Measurements from ENCODE around the gene CCDC195. TPM values are rescaled to one million over a fixed set of nuclear protein-coding genes. Genes with fewer than 3 reads are reported as not detected.
"Not testable (repeated sequence)": the region's sequence is repeated elsewhere in the genome, so short reads cannot be mapped to it uniquely, and the experiment has no call there.

CCDC195 gene
- total and polyA plus RNA-seq, 2 experiments from 2014 or later, result not detected

DNA sequence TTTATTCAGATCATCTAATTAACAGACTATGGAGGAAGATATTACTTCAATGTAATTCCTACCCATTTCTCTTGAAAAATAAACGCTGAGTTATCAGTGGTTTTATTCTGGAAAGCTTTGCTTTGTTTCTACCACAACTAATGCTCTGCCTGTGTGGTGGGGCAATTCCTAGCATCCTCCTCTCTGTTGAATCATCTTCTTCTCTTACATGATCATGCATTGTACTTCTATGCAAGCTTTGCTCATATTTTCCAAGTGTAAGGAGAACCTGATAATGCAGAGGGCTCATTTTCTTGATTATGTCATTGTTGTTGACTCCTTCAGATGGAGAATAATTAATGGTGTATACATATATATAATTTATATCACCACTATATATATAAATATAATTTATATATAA lies 46.7 kb downstream of the CCDC195 start:
- Histone ChIP-seq H3K4me2 (no peak overlapping the region), H3K79me2 (no peaks in the 10 kb centered on the region), H3K4me1 (ENCODE audit: insufficient read depth) (no peaks in the 10 kb centered on the region), H3K27me3 (no peaks in the 10 kb centered on the region), H3K36me3 (replicated peaks; ENCODE audit: insufficient read depth, low read depth) (no peaks in the 10 kb centered on the region), H3K4me3 (no peak overlapping the region), H3K9me2 (replicated peaks; ENCODE audit: insufficient read depth) (no peaks in the 10 kb centered on the region), H4K20me1 (ENCODE audit: insufficient read depth, poor library complexity, severe bottlenecking) (no peaks in the 10 kb centered on the region), H3K9me3 (ENCODE audit: low read depth) (no peaks in the 10 kb centered on the region), H3K27ac (no peak overlapping the region), H2AFZ (no peak overlapping the region)
- no peak for DNase-seq (ENCODE audit: low spot score)
- TF ChIP-seq, protein P1, sequence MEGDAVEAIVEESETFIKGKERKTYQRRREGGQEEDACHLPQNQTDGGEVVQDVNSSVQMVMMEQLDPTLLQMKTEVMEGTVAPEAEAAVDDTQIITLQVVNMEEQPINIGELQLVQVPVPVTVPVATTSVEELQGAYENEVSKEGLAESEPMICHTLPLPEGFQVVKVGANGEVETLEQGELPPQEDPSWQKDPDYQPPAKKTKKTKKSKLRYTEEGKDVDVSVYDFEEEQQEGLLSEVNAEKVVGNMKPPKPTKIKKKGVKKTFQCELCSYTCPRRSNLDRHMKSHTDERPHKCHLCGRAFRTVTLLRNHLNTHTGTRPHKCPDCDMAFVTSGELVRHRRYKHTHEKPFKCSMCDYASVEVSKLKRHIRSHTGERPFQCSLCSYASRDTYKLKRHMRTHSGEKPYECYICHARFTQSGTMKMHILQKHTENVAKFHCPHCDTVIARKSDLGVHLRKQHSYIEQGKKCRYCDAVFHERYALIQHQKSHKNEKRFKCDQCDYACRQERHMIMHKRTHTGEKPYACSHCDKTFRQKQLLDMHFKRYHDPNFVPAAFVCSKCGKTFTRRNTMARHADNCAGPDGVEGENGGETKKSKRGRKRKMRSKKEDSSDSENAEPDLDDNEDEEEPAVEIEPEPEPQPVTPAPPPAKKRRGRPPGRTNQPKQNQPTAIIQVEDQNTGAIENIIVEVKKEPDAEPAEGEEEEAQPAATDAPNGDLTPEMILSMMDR (IDR thresholded peaks at IDR 0.05; ENCODE audit: poor library complexity), result no peak
- TF ChIP-seq EZH2phosphoT487 (IDR thresholded peaks at IDR 0.05; ENCODE audit: low read depth, severe bottlenecking, unreplicated experiment), result no peak
- TF ChIP-seq EZH2 (IDR thresholded peaks at IDR 0.05; ENCODE audit: borderline replicate concordance), result no peak
- 92% methylated on average over 1 of the region's 1 CpG for WGBS (ENCODE audit: low lambda C conversion rate, missing lambda C conversion rate)

DNA sequence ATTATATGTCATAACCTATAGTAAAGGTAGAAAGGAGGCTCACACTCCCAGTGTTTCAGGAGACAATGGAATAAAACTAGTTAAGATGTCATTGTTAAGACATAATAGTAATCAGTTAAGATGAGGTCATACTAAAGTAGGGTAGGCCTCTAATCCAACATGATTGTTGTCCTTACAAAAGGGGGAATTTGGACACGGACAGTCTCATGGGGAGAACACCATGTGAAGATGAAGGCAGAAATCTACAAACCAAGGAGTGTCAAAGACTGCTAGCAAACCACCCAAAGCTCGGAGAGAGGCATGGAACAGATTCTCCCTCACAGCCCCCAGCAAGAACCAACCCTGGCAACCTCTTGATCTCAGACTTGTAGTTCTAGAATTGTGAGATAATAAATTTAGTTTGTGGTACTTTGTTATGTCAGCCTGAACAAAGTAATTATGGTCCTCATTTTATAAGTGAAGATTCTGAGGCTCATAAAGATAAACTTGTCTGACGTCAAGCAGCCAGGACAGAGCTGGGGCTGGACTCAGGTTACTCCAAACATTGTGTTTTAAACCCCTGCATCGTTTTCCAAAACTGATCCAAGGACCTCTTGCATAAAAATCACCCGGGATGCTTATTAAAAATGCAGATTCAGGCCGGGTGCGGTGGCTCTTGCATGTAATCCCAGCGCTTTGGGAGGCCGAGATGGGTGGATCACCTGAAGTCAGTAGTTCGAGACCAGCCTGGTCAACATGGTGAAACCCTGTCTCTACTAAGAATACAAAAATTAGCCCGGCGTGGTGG lies 47.8 kb downstream of the CCDC195 start:
- Histone ChIP-seq H3K36me3 (replicated peaks; ENCODE audit: insufficient read depth, low read depth) (no peaks in the 10 kb centered on the region), H3K9me3 (ENCODE audit: low read depth) (no peaks in the 10 kb centered on the region), H3K9me2 (replicated peaks; ENCODE audit: insufficient read depth) (no peaks in the 10 kb centered on the region), H2AFZ (no peak overlapping the region), H3K4me2 (no peak overlapping the region), H3K4me1 (ENCODE audit: insufficient read depth) (no peaks in the 10 kb centered on the region), H3K27ac (no peak overlapping the region), H3K4me3 (no peak overlapping the region), H4K20me1 (ENCODE audit: insufficient read depth, poor library complexity, severe bottlenecking) (no peaks in the 10 kb centered on the region), H3K27me3 (no peaks in the 10 kb centered on the region), H3K79me2 (no peaks in the 10 kb centered on the region)
- 77% methylated on average over 12 of the region's 12 CpGs for WGBS (ENCODE audit: low lambda C conversion rate, missing lambda C conversion rate)
- TF ChIP-seq, protein P1 (IDR thresholded peaks at IDR 0.05; ENCODE audit: poor library complexity), result no peak
- TF ChIP-seq EZH2phosphoT487 (IDR thresholded peaks at IDR 0.05; ENCODE audit: low read depth, severe bottlenecking, unreplicated experiment) (no peak), EZH2 (IDR thresholded peaks at IDR 0.05; ENCODE audit: borderline replicate concordance) (no peak)
- DNase-seq (ENCODE audit: low spot score), result no peak

DNA sequence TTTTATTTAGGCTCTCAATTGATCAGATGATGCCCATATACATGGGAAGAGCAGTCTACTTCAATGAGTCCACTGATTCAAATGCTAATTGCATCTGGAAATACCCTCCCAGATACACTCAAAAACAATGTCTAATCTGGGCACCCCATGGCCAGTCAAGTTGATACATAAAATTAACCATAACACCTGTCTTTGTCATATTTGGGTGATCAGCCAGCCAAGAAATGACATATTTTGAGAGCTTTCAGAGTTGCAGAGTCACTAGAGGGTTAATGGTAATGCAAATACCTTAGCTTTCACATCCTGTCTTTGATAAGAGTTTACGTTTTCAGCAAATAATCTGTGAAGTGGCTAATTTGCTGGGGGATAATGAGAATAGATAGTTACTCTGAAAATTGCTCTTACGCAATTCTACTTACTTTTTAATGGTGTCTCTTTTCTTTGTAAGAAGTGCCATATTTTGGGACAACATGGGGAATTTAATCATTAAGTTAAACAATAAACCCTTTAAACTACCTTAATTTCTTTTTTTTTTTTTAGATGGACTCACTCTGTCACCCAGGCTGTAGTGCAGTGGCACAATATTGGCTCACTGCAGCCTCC lies 49.1 kb downstream of the CCDC195 start:
- Histone ChIP-seq H3K9me3 (ENCODE audit: low read depth) (no peaks in the 10 kb centered on the region), H4K20me1 (ENCODE audit: insufficient read depth, poor library complexity, severe bottlenecking) (no peaks in the 10 kb centered on the region), H3K27me3 (no peaks in the 10 kb centered on the region), H3K36me3 (replicated peaks; ENCODE audit: insufficient read depth, low read depth) (no peaks in the 10 kb centered on the region), H2AFZ (no peak overlapping the region), H3K27ac (no peak overlapping the region), H3K9me2 (replicated peaks; ENCODE audit: insufficient read depth) (no peaks in the 10 kb centered on the region), H3K79me2 (no peaks in the 10 kb centered on the region), H3K4me2 (no peak overlapping the region), H3K4me1 (ENCODE audit: insufficient read depth) (no peaks in the 10 kb centered on the region), H3K4me3 (no peak overlapping the region)
- no peak for DNase-seq (ENCODE audit: low spot score)
- TF ChIP-seq, protein P1 (IDR thresholded peaks at IDR 0.05; ENCODE audit: poor library complexity), result no peak
- no peak for TF ChIP-seq EZH2phosphoT487 (IDR thresholded peaks at IDR 0.05; ENCODE audit: low read depth, severe bottlenecking, unreplicated experiment)
- no peak for TF ChIP-seq EZH2 (IDR thresholded peaks at IDR 0.05; ENCODE audit: borderline replicate concordance)
- WGBS (ENCODE audit: low lambda C conversion rate, missing lambda C conversion rate), result 53% methylated on average over 2 of the region's 2 CpGs

DNA sequence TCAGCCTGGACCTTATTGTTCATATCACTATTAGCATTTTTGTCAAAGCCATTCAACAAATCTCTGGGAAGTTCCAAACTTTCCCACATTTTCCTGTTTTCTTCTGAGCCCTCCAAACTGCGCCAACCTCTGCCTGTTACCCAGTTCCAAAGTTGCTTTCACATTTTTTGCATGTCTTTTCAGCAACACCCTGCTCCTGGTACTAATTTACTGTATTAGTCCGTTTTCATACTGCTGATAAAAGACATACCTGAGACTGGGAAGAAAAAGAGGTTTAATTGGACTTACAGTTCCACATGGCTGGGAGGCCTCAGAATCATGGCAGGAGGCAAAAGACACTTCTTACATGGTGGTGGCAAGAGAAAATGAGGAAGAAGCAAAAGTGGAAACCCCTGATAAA lies 52.8 kb downstream of the CCDC195 start:
- not testable (repeated sequence) for H3K27me3 ChIP-seq; H3K4me3 ChIP-seq; H3K27ac ChIP-seq; H3K36me3 ChIP-seq (replicated peaks; ENCODE audit: insufficient read depth, low read depth); H2AFZ ChIP-seq; H3K9me3 ChIP-seq (ENCODE audit: low read depth); H4K20me1 ChIP-seq (ENCODE audit: insufficient read depth, poor library complexity, severe bottlenecking); H3K9me2 ChIP-seq (replicated peaks; ENCODE audit: insufficient read depth); H3K79me2 ChIP-seq; H3K4me1 ChIP-seq (ENCODE audit: insufficient read depth); H3K4me2 ChIP-seq; DNase-seq (ENCODE audit: low spot score)
- 81% methylated on average over 2 of the region's 2 CpGs for WGBS (ENCODE audit: low lambda C conversion rate, missing lambda C conversion rate)

DNA sequence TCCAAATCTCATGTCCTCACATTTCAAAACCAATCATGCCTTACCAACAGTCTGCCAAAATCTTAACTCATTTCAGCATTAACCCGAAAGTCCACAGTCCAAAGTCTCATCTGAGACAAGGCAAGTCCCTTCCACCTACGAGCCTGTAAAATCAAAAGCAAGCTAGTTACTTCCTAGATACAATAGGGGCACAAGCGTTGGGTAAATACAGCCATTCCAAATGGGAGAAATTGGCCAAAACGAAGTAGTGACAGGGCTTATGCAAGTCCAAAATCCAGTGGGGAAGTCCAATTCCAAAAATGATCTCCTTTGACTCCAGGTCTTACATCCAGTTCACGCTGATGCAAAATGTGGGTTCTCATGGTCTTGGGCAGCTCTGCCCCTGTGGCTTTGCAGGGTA lies 54.5 kb downstream of the CCDC195 start:
- H3K27ac ChIP-seq; H3K4me1 ChIP-seq (ENCODE audit: insufficient read depth); H3K4me2 ChIP-seq; H4K20me1 ChIP-seq (ENCODE audit: insufficient read depth, poor library complexity, severe bottlenecking); H3K27me3 ChIP-seq; H3K79me2 ChIP-seq; H3K36me3 ChIP-seq (replicated peaks; ENCODE audit: insufficient read depth, low read depth); H2AFZ ChIP-seq; DNase-seq (ENCODE audit: low spot score); H3K4me3 ChIP-seq; H3K9me2 ChIP-seq (replicated peaks; ENCODE audit: insufficient read depth); H3K9me3 ChIP-seq (ENCODE audit: low read depth): not testable (repeated sequence)
- WGBS (ENCODE audit: low lambda C conversion rate, missing lambda C conversion rate), result 75% methylated on average over 5 of the region's 5 CpGs

Measured in hepatocyte (in vitro differentiated cells).